NCI-H2171 (cell line): ENCODE measurements around the gene SLC22A14.
"Not testable (repeated sequence)": the region's sequence is repeated elsewhere in the genome, so short reads cannot be mapped to it uniquely, and the experiment has no call there.

Experiments
- DNase-seq: peaks from one replicate; lab custom pipeline; 2025; lab: John Stamatoyannopoulos, UW

Gene SLC22A14

GRCh38 chr3:38270606-38271005, 11.5 kb upstream of the SLC22A14 start:
- no peak for DNase-seq

GRCh38 chr3:38271553-38271952, 10.5 kb upstream of the SLC22A14 start:
- DNase-seq: no peak

- no peak for DNase-seq
These were observed 7.0 kb upstream of the SLC22A14 start for GRCh38 chr3:38274864-38275649.

GRCh38 chr3:38275658-38276057, 6.4 kb upstream of the SLC22A14 start:
- no peak for DNase-seq

- no peak for DNase-seq
These were observed 5.8 kb upstream of the SLC22A14 start for GRCh38 chr3:38276081-38276916.

- no peak for DNase-seq
These were observed 5.0 kb upstream of the SLC22A14 start for GRCh38 chr3:38276917-38277630.

- no peak for DNase-seq
These were observed 3.3 kb upstream of the SLC22A14 start for GRCh38 chr3:38278841-38279240.

GRCh38 chr3:38283810-38284755, 2.0 kb downstream of the SLC22A14 start:
- DNase-seq: no peak

GRCh38 chr3:38284756-38285150, 2.7 kb downstream of the SLC22A14 start:
- DNase-seq: no peak

GRCh38 chr3:38289286-38290217, 7.5 kb downstream of the SLC22A14 start:
- not testable (repeated sequence) for DNase-seq

- not testable (repeated sequence) for DNase-seq
These were observed 15.0 kb downstream of the SLC22A14 start for GRCh38 chr3:38297053-38297452.

GRCh38 chr3:38297537-38297936, 15.4 kb downstream of the SLC22A14 start:
- no peak for DNase-seq

- DNase-seq: no peak
These were observed 16.0 kb downstream of the SLC22A14 start for GRCh38 chr3:38297947-38298711.

GRCh38 chr3:38306941-38307340, 24.8 kb downstream of the SLC22A14 start:
- no peak for DNase-seq

GRCh38 chr3:38307599-38307998, 25.5 kb downstream of the SLC22A14 start:
- no peak for DNase-seq

- no peak for DNase-seq
These were observed 26.4 kb downstream of the SLC22A14 start for GRCh38 chr3:38308456-38308855.

GRCh38 chr3:38311476-38311875, 29.4 kb downstream of the SLC22A14 start:
- DNase-seq: no peak

GRCh38 chr3:38311941-38312340, 29.8 kb downstream of the SLC22A14 start:
- no peak for DNase-seq

GRCh38 chr3:38312356-38312755, 30.3 kb downstream of the SLC22A14 start:
- no peak for DNase-seq
